ENCODE measurements around the gene TM9SF3. TPM values are rescaled to one million over a fixed set of nuclear protein-coding genes. Genes with fewer than 3 reads are reported as not detected.
"Not testable (repeated sequence)": the region's sequence is repeated elsewhere in the genome, so short reads cannot be mapped to it uniquely, and the experiment has no call there.

Gene TM9SF3
- total and polyA plus RNA-seq, 12 donors: 19.9 to 133 (median 99.7) TPM

DNA sequence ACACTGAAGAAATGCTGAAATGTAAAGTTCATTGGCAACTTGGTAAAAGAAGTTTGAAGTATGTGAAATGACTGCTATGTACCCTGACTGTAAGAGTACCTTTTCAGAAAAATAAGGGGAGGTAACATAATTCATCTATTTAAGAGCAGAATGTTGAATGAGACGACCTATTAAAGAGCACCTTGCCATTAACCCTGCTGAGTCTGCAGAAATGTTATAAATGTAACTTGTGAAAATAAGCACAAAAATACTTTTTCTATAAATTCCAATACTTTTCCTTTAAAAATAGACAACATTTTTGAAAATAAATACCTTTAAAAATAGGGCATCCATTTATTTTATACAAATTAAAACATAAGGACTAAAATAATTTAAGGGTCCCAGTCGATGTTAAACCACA, 7.7 kb downstream of the TM9SF3 start:
- Histone ChIP-seq H3K4me1 (replicated peaks in 1 of 2) (peaks cover 24 to 68% of the 10 kb centered on the region in 2 donors), H3K27me3 (no peaks in the 10 kb centered on the region), H3K27ac (peak overlapping the region in 2 of 5 donors; percentile 43 to 49), H3K4me3 (no peak overlapping the region), H3K9me3 (replicated peaks in 1 of 3) (no peaks in the 10 kb centered on the region), H3K36me3 (replicated peaks in 1 of 2) (peaks cover 0 to 16% of the 10 kb centered on the region in 2 donors)
- no peak for TF ChIP-seq POLR2A (IDR thresholded peaks at IDR 0.05)
- intact Hi-C loops (cut with DNase I): no loop called here
- no peak for DNase-seq
- 61 to 70% (median 64%) methylated on average over 2 of the region's 2 CpGs for WGBS, 4 donors

DNA sequence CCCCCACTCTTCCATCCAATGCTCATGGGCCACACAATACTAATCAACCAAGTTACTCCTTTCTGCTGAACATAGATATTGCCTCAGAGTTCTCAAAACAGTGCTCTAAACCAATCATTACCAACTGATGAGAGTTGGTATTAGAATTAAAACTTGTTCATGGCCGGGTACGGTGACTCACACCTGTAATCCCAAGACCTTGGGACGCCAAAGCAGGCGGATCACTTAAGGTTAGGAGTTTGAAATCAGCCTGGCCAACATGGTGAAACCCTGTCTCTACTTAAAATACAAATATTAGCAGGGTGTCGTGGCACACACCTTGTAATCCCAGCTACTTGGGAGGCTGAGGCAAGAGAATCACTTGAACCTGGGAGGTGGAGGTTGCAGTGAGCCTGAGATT, 8.2 kb downstream of the TM9SF3 start:
- Histone ChIP-seq H3K36me3 (replicated peaks in 1 of 2) (peaks cover 0 to 16% of the 10 kb centered on the region in 2 donors), H3K9me3 (replicated peaks in 1 of 3) (no peaks in the 10 kb centered on the region), H3K27ac (peak overlapping the region in 2 of 5 donors; percentile 40 to 43), H3K27me3 (no peaks in the 10 kb centered on the region), H3K4me3 (no peak overlapping the region), H3K4me1 (replicated peaks in 1 of 2) (peaks cover 24 to 63% of the 10 kb centered on the region in 2 donors)
- peak in 6 of 7 donors; percentile 27 to 62 (median 46) for DNase-seq
- intact Hi-C loops (cut with DNase I): no loop called here
- TF ChIP-seq, protein P1, sequence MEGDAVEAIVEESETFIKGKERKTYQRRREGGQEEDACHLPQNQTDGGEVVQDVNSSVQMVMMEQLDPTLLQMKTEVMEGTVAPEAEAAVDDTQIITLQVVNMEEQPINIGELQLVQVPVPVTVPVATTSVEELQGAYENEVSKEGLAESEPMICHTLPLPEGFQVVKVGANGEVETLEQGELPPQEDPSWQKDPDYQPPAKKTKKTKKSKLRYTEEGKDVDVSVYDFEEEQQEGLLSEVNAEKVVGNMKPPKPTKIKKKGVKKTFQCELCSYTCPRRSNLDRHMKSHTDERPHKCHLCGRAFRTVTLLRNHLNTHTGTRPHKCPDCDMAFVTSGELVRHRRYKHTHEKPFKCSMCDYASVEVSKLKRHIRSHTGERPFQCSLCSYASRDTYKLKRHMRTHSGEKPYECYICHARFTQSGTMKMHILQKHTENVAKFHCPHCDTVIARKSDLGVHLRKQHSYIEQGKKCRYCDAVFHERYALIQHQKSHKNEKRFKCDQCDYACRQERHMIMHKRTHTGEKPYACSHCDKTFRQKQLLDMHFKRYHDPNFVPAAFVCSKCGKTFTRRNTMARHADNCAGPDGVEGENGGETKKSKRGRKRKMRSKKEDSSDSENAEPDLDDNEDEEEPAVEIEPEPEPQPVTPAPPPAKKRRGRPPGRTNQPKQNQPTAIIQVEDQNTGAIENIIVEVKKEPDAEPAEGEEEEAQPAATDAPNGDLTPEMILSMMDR (IDR thresholded peaks at IDR 0.05): no peak
- no peak for TF ChIP-seq POLR2A (IDR thresholded peaks at IDR 0.05)
- 45 to 53% (median 48%) methylated on average over 5 of the region's 5 CpGs for WGBS, 4 donors

DNA sequence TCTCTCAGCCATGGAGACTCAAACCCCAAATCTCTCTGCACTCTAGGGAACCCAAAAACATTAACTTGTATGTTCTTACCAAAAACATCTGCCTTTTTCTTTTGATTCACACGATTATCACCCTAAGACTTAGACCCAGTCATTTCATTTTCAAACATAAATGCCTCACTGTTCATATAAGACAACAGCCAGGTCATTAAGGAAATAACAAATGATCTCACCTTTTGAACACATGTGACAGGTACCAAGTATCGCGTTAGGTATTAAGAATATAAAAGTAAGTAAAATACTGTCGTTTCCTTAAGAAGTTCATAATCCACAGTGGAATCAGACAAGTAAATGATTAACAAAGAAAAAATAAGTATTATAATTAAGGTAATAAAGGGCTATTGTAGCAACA, 8.8 kb downstream of the TM9SF3 start:
- 86 to 87% (median 87%) methylated on average over 4 of the region's 4 CpGs for WGBS, 4 donors

DNA sequence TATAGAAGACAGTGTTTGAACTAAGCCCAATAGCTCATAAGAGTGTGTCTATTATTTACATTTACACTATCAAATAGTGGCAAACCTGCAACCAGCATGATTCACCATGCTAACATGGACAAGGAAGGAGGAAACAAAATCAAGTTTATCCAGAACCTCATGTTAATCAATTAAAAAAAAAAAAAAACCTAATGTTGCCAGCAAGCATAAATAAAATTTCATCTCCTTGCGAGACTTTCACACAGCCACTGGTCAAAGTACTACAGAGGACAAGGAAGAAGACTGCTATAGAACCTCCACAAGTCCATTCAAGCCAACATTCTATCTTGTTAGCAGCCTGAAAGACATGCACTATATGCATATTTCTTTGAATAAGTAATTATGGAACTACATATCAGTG, 9.7 kb downstream of the TM9SF3 start:
- Histone ChIP-seq H3K4me3 (no peak overlapping the region), H3K27ac (no peak overlapping the region), H3K27me3 (no peaks in the 10 kb centered on the region), H3K36me3 (replicated peaks in 1 of 2) (peaks cover 0 to 16% of the 10 kb centered on the region in 2 donors), H3K9me3 (replicated peaks in 1 of 3) (no peaks in the 10 kb centered on the region), H3K4me1 (replicated peaks in 1 of 2) (peaks cover 18 to 60% of the 10 kb centered on the region in 2 donors)
- no peak for TF ChIP-seq POLR2A (IDR thresholded peaks at IDR 0.05)
- DNase-seq: no peak
- intact Hi-C loops (cut with DNase I): no loop called here
- WGBS, 4 donors: 83 to 97% (median 94%) methylated on average over 1 of the region's 1 CpG

More for the DNA sequence above, 8.8 kb downstream of the TM9SF3 start:
- Histone ChIP-seq H3K9me3 (replicated peaks in 1 of 3) (no peaks in the 10 kb centered on the region), H3K4me3 (no peak overlapping the region), H3K27me3 (no peaks in the 10 kb centered on the region), H3K4me1 (replicated peaks in 1 of 2) (peaks cover 24 to 63% of the 10 kb centered on the region in 2 donors), H3K27ac (no peak overlapping the region), H3K36me3 (replicated peaks in 1 of 2) (peaks cover 0 to 16% of the 10 kb centered on the region in 2 donors)
- no peak for DNase-seq
- TF ChIP-seq, protein P1 (IDR thresholded peaks at IDR 0.05): no peak
- no peak for TF ChIP-seq POLR2A (IDR thresholded peaks at IDR 0.05)
- intact Hi-C loops (cut with DNase I): no loop called here

DNA sequence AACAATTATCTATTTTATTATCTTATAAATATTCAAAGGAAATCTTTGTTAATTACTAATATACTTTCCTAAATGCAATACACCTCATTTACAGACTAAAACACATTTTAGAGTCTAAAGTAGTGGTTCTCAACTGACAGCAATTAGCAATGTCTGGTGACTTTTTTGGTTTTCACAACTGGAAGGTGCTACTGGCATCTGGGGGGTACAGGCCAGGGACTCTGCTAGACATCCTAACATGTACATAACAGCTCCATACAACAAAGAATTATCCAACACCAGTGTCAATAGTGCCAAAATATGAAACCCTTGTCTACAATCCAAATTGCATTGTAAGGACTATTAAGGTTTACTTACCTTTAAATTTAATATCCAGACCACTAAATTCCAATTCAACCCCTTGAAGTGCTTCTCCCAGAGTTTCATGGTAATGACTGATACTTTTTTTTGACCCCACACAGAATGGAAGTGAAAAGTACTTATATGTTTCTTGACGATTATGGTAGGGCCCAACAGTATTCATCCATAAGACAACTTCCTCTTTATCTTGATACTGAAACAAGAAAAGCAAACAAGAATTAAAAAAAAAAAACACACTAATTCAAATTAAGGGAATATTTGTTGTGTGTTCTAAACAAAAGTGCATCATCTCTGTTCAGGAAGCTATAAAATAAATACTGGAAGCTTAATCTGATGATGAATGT, 10.4 kb downstream of the TM9SF3 start:
- DNase-seq: no peak
- H3K4me3 ChIP-seq: no peak overlapping the region
- peaks cover 0 to 16% of the 10 kb centered on the region in 2 donors for H3K36me3 ChIP-seq (replicated peaks in 1 of 2)
- 58 to 67% (median 65%) methylated on average over 1 of the region's 1 CpG for WGBS, 4 donors
- no peak overlapping the region for H3K27ac ChIP-seq
- TF ChIP-seq, protein P1 (IDR thresholded peaks at IDR 0.05): no peak
- TF ChIP-seq POLR2A (IDR thresholded peaks at IDR 0.05): no peak
- no peaks in the 10 kb centered on the region for H3K27me3 ChIP-seq
- intact Hi-C loops (cut with DNase I): no loop called here
- H3K4me1 ChIP-seq (replicated peaks in 1 of 2): peaks cover 12 to 53% of the 10 kb centered on the region in 2 donors
- H3K9me3 ChIP-seq (replicated peaks in 1 of 3): no peaks in the 10 kb centered on the region

DNA sequence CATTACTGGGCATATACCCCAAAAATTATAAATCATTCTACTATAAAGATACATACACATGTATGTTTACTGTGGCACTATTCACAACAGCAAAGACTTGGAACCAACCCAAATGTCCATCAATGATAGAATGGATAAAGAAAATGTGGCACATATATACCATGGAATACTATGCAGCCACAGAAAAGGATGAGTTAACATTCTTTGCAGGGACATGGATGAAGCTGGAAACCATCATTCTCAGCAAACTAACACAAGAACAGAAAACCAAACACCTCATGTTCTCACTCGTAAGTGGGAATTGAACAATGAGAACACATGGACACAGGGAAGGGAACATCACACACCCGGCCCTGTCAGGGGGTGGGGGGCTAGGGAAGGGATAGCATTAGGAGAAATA, 12.2 kb downstream of the TM9SF3 start:
- H3K27ac ChIP-seq; H3K27me3 ChIP-seq; H3K9me3 ChIP-seq (replicated peaks in 1 of 3); intact Hi-C loops (cut with DNase I); DNase-seq; H3K4me3 ChIP-seq: not testable (repeated sequence)
- WGBS, 4 donors: 92 to 100% (median 94%) methylated on average over 2 of the region's 2 CpGs
- Histone ChIP-seq H3K36me3 (replicated peaks in 1 of 2) (peaks cover 0 to 16% of the 10 kb centered on the region in 2 donors), H3K4me1 (replicated peaks in 1 of 2) (peaks cover 7 to 38% of the 10 kb centered on the region in 2 donors)
